ENCODE results near the gene CCL27. TPM values are rescaled to one million over a fixed set of nuclear protein-coding genes. Genes with fewer than 3 reads are reported as not detected.

The CCL27 gene
- total RNA-seq, 1 donor from 2014 or later: not detected

DNA sequence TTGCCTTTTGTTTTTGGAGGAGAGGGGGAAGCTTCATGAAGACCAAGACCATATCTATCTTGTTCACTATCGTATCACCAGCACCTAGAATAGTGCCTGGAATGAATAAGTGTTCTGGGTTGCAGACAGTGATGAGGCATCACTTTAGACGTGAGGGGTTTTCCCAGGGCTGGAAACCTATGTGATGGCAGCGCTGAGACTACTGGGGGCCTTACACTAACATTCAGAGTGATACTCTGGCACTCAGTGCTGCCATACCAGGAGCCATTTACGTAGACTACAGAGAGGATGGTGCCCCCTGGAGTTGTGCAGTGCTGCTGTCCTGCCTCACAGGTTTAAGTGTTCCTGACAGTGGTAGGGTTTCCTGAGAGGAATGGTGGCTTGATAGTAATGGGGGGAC is 21.7 kb upstream of the CCL27 start:
- DNase-seq: no peak

DNA sequence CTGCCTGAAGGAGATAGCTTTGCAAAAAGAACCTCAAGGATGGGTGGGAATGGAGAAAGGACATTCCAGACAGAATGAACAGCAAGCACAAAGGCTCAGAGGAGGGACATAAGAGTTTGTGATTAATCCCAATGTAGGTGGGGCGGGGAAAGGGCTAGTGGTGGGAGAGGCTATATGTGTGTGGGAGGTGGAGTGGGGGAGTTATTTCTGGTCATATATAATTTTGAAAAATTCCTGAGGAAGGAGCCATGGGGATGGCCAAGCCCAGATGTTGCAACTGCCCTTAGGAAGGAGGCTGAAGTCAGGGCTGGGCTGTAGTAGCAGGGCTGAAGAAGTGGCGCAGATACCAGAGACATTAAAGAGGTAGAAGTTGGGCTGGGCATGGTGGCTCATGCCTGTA is 13.4 kb upstream of the CCL27 start:
- no peak for DNase-seq

- DNase-seq: peak; percentile 70
Measured at GRCh38 chr9:34675048-34675714, 12.7 kb upstream of the CCL27 start.

- no peak for DNase-seq
Measured at GRCh38 chr9:34674440-34674839, 12.0 kb upstream of the CCL27 start.

DNA sequence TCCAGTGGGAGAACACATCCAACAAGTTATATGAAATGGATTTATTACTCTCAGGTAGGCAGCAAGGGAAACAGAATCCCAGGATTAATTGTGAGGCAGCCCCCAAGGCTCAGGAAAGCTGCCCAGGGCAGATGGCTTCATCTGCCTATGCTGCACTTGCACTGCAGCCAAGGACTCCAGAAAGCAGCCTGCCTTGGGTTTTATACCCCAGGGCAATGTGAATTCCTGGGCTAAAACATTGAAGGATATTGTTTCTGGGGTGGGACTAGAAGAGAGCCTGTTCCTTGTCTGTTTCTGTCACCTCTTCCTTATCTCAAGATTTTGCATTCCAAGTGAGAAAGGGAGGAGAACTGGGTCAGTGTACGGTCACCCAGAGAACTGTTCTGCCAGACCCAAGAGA is 8.8 kb upstream of the CCL27 start:
- no peak for DNase-seq

DNA sequence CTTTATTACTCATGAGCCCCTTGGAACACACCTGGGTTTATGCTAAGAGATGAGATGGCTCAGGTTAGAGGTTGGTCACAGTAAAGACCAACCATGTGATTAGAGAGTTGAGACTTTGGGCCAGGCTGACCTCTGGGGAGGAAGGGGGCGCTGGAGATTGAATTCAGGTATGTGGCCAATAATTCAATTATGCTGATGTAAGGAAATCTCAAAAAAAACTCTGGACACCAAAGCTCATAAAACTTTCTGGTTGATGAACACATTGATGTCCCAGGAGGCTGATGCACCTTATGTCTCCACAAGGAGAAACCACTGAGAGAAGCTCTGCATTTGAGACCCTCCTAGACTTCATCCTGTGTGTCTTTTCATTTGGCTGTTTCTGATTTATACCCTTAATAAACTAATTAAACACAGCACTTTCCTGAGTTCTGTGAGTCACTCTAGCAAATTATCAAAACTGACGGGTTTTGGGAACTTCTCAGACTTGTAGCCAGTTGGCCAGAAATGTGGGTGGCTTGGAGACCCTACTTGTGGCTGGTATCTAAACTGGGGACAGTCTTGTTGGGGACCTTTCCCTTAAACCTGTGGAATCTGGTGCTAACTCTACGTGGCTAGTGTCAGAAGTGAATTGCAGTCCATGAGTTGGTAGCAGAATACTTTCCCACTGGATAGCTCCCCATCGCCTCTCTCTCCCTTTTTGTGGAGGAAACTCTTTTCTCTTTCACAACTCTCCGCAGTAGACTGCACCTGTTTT is 7.5 kb upstream of the CCL27 start:
- no peak for DNase-seq

- peak; percentile 98 for DNase-seq
Measured at GRCh38 chr9:34665381-34666250, 3.2 kb upstream of the CCL27 start.

DNA sequence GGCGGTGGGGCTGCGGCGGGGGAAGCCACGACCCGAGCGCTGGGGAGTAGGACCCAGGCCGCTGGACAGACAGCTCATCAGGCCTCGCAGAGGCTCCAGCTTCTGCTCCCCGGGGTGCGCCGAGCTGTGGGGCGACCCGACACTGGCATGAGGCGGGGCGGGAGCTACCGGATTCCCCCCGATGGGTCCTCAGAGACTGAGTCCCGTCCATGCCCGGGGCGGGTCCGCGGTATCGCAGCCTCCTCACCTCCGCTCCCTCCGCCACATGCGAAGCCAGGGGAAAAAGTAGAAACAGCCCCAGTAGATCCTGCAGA is 2.6 kb upstream of the CCL27 start:
- DNase-seq: no peak

DNA sequence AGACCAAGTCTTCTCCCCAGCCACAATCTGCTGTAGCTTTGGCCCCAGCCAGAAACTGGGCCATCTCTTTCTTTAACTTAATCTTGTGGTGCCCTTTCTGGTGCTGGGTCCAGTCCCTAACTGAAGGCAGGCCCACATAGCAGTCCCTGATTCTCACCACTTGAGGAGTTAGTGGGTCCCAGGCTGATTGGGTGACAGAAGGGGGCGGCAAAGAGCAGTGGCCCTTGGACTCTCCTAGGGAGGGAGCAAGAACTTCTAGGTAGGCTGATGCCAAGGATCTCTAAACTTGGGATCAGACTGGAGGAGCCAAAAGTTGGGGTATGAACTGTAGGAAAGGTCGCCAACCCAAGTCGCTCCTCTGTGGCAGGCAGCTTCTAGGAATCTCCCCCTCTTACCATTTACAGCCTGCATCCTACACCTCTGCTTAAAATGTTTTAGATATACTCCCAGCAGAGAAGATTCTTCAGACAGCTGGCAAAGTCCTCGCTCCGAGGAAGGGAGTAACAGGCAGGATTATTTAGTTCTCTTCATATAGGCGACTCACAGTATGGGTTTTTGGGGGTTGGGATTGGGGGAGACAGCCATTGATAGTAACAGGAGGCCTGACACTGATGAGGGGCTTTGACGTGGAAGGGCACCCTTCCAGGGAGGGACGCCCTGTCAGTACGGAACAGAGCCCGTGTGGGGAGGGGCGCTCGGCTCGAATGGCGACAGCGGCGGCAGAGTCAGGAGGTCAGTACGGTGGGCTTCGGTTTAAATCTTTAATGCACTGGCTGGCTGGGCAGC is 2.0 kb upstream of the CCL27 start:
- DNase-seq: peak; percentile 86

DNA sequence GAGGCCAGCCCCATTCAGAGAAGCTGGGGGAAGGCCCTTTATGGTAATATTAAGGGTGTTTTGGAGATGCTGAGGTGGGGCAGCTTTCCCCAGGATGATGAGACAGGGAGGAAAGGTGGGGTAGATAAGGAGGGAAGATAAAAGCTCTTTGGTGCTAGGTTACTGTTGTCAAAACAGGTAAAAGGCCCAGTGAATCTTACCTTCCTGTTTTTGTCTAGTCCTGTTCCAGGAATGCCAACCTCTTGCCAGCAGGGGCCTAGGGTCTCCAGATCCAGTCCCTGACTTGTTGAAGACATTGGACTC is 797 bp upstream of the CCL27 start:
- no peak for DNase-seq

DNA sequence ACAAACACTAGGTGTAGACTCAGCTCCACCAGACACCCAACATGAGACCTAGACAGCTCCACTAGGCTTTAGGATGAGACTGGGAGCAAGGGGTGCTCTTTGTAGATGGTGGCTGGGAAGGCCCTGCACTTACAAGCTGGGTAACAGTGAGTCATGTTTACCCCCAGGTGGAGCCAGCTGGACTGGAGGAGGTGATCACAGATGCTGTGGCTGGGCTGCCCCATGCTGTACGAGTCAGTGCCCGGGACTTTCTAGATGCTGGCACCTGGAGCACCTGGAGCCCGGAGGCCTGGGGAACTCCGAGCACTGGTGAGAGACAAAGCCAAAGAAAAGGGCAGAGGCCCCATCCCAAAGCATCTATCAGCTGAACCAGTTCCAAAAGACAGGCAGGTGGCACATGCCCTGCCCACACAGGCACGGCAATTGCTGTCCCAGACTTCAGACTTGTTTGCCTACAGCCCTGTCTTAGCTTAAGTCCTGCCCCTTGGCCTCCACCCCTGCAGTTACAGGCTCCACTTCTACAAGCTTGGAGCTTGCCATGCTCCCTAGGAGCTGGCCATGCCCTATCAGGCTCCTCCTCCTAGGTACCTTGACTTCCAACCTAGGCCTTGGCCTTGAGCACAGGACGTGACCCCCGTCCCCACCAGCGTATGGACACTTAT is 2.7 kb downstream of the CCL27 start:
- no peak for DNase-seq

GRCh38 chr9:34658461-34658860 is 4.0 kb downstream of the CCL27 start:
- no peak for DNase-seq

GRCh38 chr9:34656992-34657391 is 5.5 kb downstream of the CCL27 start:
- DNase-seq: no peak

DNA sequence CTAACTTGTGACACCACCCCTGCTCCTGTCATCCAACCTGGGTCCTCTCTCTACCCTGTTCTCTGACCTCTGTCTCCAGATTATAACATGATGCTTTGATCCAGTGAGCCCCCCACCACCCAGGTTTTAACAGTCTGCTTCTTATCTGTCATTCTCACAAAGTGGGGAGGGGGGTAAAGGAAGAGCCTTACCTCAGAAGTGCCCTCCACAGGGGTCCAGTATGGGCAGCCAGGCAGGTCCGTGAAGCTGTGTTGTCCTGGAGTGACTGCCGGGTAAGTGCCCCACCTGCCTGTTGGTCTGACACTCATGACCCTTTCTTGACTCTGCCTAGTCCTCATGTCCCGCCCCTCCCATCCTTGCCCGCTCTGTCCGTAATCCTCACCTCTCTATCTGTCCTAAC is 7.1 kb downstream of the CCL27 start:
- no peak for DNase-seq

- peak; percentile 93 for DNase-seq
Measured at GRCh38 chr9:34654323-34655051, 8.0 kb downstream of the CCL27 start.

GRCh38 chr9:34653151-34654072 is 9.0 kb downstream of the CCL27 start:
- peak; percentile 91 for DNase-seq

- peak; percentile 35 for DNase-seq
Measured at GRCh38 chr9:34652602-34653000, 9.9 kb downstream of the CCL27 start.

DNA sequence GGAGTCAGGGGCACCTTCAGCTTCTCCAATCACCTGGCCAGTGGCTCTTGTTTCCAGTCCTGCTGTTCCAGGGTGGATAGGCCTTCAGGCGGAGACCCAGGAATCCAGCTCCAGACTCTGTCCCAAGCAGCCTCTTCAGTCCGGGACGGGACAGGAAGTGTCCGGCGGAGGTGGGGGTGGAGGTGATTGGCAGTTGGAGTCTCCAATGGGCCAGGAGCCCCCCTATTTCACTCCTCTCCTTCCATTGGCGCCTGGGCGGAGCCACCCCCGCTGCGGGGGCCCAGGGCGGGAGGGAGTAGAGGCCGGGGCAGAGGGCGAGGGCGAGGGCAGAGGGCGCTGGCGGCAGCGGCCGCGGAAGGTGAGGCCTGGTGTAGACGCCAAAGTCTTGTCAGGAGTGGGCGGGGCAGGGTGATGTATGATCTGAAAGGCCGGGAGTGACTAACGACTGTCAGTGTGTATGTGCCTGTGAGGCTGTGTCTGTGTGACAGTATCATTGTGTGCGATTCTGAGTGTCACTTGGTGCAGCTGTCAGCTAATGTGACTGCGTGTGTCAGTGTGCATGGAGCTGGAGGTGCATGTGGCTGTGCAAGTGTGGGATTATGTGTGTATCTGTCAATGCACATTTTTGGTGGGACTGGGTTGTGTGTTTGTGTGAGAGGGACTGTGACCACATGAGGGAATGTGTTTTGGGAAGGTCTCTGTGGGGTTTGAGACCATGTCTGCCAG is 10.4 kb downstream of the CCL27 start, which contains the start of gene IL11RA:
TSS of gene IL11RA (plus strand) at position 310 of the 726 bp plus-strand sequence. CDS start 3,033 bp downstream, outside the sequence.
- peak; percentile 94 for DNase-seq

DNA sequence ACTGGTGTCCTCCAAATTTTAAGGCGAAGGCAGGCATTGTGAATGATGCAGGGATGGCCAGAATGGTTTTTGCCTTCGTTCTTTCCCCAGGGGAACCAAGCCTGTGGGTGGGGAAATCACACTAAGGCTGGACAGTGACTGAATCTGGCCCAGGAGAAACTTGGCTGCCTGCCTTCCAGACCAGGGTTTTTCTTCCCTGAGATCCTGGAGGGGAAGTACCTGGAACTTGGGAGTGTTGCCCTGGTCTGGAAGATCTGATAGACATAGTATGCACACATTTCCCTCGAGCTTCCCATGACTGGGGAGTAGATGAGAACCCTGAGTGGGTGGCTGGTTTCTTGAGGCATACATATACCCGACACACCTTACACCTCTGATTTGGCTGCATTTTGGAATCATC is 11.1 kb downstream of the CCL27 start:
- no peak for DNase-seq
